Colonic mucosa (tissue), 4 donors: ENCODE results near the gene DTNB. TPM values are rescaled to one million over a fixed set of nuclear protein-coding genes. Genes with fewer than 3 reads are reported as not detected.
"Not testable (repeated sequence)": the region's sequence is repeated elsewhere in the genome, so short reads cannot be mapped to it uniquely, and the experiment has no call there.

Experiments used
- DNase-seq: peaks from one replicate; pipeline ENCODE4 v3.0.0-alpha.2; 2020
- H3K27ac ChIP-seq: fragments of 200-600 bp; one replicate; pipeline ENCODE4 v1.8.0; 2021
- H3K27me3 ChIP-seq: fragments of 200-600 bp; one replicate; pipeline ENCODE4 v1.8.0; 2021
- H3K36me3 ChIP-seq: fragments of 200-600 bp; one replicate; pipeline ENCODE4 v1.8.0; 2021
- H3K4me1 ChIP-seq: fragments of 200-600 bp; one replicate; pipeline ENCODE4 v1.8.0; 2021; ENCODE audit warnings: mild to moderate bottlenecking
- H3K4me3 ChIP-seq: fragments of 200-600 bp; one replicate; pipeline ENCODE4 v1.8.0; 2021
- H3K9ac ChIP-seq, 2 donors: one replicate each; pipeline ENCODE4 v1.7.0; 2013; ENCODE audit warnings: control low read depth in 2 of 2, low read depth in 2 of 2, low read length in 2 of 2
- H3K9me3 ChIP-seq: fragments of 200-600 bp; one replicate; pipeline ENCODE4 v1.8.0; 2021
- intact Hi-C: fragments of 100-400 bp; cut with DNase I; formaldehyde crosslinking; loops from one replicate; pipeline ENCODE4 v1.14.1; 2022
- total RNA-seq, 2 donors: library from RNA; stranded (reverse); fragmentation: NEBNext Ultra II Directional in 1 of 2; extraction: Animal tissue kit (Norgen Biotek cat#: 25700) in 1 of 2; gene quantifications; one replicate each; pipeline ENCODE4 v1.2.1, GENCODE V29; 2021
- TF ChIP-seq, protein P1 (sequence below): fragments of 200-600 bp; IDR thresholded peaks from one replicate; pipeline ENCODE4 v1.8.0; 2022; ENCODE audit warnings: antibody characterized with exemption, mild to moderate bottlenecking
- donor health status: healthy.
- donor health status: DM: no; HTN: no; CAD: no.
- donor health status: DM: no; HTN: no; CAD: no.

DTNB gene
- total RNA-seq, 2 donors from 2014 or later = 5.2 to 9.3 TPM

DNA sequence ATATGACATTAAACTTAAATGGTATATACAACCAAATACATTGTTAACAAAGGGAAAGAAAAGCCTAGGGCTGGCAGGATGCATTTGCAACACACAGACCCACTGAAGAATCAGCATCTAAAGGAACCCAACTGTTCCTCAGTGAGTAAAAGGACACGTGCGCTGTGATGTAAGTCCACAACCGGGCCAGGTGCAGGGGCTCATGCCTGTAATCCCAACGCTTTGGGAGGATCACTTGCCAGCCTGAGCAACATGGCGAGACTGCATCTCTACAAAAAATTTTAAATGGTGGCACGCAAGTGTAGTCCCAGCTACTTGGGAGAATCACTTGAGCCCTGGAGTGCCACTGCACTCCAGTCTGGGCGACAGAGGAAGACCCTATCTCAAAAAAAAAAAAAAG, 3.9 kb downstream of the DTNB start:
- DNase-seq = no peak
- Histone ChIP-seq H3K27ac (no peak overlapping the region), H3K9ac (no peak overlapping the region), H3K27me3 (no peaks in the 10 kb centered on the region), H3K4me1 (peaks cover 4% of the 10 kb centered on the region), H3K9me3 (no peaks in the 10 kb centered on the region), H3K36me3 (no peaks in the 10 kb centered on the region), H3K4me3 (no peak overlapping the region)
- intact Hi-C loops = no loop called here
- TF ChIP-seq, protein P1, sequence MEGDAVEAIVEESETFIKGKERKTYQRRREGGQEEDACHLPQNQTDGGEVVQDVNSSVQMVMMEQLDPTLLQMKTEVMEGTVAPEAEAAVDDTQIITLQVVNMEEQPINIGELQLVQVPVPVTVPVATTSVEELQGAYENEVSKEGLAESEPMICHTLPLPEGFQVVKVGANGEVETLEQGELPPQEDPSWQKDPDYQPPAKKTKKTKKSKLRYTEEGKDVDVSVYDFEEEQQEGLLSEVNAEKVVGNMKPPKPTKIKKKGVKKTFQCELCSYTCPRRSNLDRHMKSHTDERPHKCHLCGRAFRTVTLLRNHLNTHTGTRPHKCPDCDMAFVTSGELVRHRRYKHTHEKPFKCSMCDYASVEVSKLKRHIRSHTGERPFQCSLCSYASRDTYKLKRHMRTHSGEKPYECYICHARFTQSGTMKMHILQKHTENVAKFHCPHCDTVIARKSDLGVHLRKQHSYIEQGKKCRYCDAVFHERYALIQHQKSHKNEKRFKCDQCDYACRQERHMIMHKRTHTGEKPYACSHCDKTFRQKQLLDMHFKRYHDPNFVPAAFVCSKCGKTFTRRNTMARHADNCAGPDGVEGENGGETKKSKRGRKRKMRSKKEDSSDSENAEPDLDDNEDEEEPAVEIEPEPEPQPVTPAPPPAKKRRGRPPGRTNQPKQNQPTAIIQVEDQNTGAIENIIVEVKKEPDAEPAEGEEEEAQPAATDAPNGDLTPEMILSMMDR = no peak

DNA sequence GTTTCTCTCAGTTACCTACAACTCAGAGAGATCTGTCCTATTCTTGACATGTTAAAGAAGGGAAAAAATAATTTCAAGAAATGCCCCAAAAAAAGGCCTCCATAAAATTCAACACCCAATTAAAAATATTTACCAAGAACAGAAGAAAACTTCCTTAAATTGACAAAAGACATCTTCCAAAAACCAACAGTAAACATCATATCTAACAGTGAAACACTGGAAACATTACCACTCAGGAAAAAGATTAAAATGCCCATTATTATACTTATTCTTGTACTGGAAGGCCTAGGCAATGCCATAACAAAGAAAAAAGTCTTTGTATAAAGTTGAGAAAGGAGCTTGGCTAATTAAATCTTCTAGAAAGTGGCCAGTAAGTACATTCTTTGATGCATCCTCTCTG, 7.2 kb downstream of the DTNB start:
- TF ChIP-seq, protein P1 = no peak
- H3K36me3 ChIP-seq = no peaks in the 10 kb centered on the region
- no peak overlapping the region for H3K4me3 ChIP-seq
- intact Hi-C loops = no loop called here
- H3K27ac ChIP-seq = no peak overlapping the region
- H3K9me3 ChIP-seq = no peaks in the 10 kb centered on the region
- H3K4me1 ChIP-seq = no peaks in the 10 kb centered on the region
- no peak overlapping the region for H3K9ac ChIP-seq
- DNase-seq = no peak
- no peaks in the 10 kb centered on the region for H3K27me3 ChIP-seq

DNA sequence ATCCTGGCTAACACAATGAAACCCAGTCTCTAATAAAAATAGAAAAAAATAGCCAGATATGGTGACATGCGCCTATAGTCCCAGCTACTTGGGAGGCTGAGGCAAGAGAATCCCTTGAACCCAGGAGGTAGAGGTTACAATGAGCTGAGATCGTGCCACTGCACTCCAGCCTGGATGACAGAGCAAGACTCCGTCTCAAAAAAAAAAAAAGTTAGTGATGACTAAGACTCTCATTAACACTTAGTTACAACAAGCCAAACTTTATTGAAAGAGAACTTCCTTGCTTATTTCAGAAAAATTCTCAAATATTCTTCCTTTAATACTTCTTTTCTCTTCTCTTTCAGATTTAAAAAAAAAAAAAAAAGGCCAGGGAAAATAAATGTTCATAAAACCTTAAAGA, 7.9 kb downstream of the DTNB start:
- intact Hi-C loops = loop anchor here (2.0 kb wide), 1 partner anchor 61 kb away; no protein-coding TSS in a partner anchor
- not testable (repeated sequence) for H3K27ac ChIP-seq, H3K4me3 ChIP-seq, H3K4me1 ChIP-seq, H3K9me3 ChIP-seq, H3K27me3 ChIP-seq, H3K36me3 ChIP-seq, DNase-seq, H3K9ac ChIP-seq

DNA sequence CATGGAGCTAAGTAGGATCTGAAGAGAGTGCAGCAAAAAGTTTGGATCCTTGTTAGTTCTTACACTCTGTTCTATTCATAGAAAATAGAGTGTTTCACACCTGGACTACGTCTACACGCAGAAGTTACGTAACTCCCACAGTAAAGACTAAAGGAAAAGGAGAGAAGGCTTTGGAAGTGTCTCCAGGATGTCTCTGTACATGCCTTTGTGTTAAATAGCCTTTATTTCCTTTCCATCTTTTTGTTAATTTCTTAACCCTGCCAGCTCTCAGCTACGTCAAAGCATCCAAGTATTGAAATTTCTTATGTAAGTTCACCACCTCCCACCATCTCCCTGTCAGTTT, 8.4 kb downstream of the DTNB start:
- H3K4me1 ChIP-seq = no peaks in the 10 kb centered on the region
- no peak overlapping the region for H3K27ac ChIP-seq
- no peak for DNase-seq
- H3K9me3 ChIP-seq = no peaks in the 10 kb centered on the region
- intact Hi-C loops = loop anchor here (2.0 kb wide), 1 partner anchor 60 kb away; no protein-coding TSS in a partner anchor
- H3K4me3 ChIP-seq = no peak overlapping the region
- TF ChIP-seq, protein P1 = no peak
- no peaks in the 10 kb centered on the region for H3K36me3 ChIP-seq
- no peak overlapping the region for H3K9ac ChIP-seq
- no peaks in the 10 kb centered on the region for H3K27me3 ChIP-seq

DNA sequence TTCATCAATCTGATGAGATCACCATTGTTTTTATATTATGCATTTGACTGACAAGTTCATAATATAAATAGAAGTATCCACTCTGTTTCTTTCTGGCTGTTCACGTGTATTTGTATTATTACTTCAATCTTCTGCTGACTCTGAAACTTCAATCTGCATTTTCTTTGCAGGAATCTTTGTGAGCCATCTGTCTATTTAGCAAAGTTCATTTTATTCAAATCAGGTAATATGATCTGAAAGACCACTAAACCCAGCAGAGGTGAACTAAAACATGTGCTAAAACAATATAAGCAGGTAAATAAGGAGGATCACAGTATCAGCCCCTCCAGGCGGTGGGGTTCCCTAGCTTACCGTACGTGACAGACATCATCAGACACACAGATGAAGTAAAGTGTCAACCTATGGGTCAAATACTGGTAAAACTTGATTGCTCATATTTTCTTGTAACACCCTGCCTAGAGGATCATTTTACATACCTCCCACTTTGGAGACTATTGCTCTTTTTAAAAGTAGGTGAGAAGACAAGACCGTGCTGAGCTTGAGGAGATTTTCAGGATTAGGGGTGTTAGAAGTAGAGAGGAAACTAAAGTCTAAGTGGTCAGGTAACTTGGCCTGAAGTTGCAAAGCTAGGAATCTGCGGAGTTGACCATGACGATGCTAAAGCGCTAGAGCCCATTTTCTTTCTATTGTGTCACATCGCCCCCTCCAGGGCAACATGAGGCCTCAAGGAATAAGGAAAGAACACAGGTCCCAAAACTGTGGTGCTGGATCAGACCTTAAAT, 9.0 kb downstream of the DTNB start:
- H3K4me1 ChIP-seq = no peaks in the 10 kb centered on the region
- H3K9me3 ChIP-seq = no peaks in the 10 kb centered on the region
- no peak overlapping the region for H3K27ac ChIP-seq
- H3K9ac ChIP-seq = no peak overlapping the region
- no peaks in the 10 kb centered on the region for H3K36me3 ChIP-seq
- TF ChIP-seq, protein P1 = peak; percentile 51
- H3K4me3 ChIP-seq = no peak overlapping the region
- no peaks in the 10 kb centered on the region for H3K27me3 ChIP-seq
- DNase-seq = peak; percentile 64
- intact Hi-C loops = loop anchor here (2.0 kb wide), 1 partner anchor 60 kb away; no protein-coding TSS in a partner anchor

DNA sequence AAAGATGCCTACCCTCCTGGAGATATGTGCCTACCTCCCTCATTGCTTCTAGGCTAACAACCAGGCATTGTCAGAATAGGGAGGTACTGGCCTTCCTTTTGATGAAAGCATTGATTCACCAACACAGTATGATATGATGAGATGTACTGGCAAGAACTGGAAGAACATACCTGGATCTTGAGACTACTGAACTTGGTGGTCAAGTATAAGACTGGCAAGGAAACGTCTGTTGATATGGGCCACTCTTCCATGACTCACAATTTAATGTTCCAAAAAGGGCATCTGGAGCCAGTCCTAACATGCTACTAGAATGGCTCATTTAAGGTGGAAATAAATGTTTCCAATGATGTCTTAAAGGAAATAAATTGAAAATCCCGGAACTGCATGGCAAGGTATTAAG, 18.1 kb downstream of the DTNB start:
- intact Hi-C loops = no loop called here
- no peaks in the 10 kb centered on the region for H3K4me1 ChIP-seq

More for the DNA sequence above, 18.1 kb downstream of the DTNB start:
- H3K9me3 ChIP-seq = no peaks in the 10 kb centered on the region
- no peak overlapping the region for H3K9ac ChIP-seq
- H3K27ac ChIP-seq = no peak overlapping the region
- H3K4me3 ChIP-seq = no peak overlapping the region
- no peaks in the 10 kb centered on the region for H3K27me3 ChIP-seq
- TF ChIP-seq, protein P1 = no peak
- no peaks in the 10 kb centered on the region for H3K36me3 ChIP-seq
- DNase-seq = no peak
